NCI-H526 (cell line): Measurements from ENCODE around the gene OXNAD1.

Experiments
- DNase-seq, 2 experiments: peaks; one replicate each; lab custom pipeline; 2025; lab: John Stamatoyannopoulos, UW

Gene OXNAD1

DNA sequence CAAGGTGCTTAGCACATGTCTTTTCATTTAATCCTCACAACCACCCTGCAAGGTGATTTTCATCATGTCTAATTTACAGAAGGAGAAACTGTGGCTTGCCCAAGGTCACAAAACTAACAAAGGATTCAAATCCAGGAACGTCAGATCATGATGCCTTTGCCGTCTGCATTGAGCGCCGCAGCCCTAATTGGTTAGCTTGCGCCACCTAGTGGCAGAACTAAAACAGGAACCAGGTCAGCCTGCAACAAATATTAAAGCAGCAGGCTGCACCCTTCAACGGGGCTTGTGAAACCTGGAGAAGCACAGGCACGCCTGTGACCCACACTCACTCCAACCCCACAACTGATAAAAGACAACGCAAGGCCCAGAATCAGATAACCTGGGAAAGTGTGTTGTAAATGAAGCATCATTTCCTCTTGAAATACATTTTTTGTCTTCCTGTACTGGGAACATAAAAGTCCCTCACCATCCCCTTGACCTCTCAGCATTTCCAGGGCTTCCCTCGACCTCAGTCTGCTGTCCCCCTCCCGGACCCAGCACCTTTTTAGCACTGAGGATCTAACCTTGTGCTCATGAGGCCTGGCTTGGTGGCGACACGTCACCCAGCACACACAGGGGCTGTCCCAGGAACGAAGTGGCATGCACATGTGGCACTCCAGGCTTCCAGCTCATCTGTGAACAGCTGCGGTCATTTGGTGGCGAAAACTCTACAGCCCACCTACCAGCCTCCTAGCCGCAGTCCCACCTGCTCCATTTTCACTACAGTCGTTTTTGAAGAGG, 17.5 kb upstream of the OXNAD1 start:
- peak; percentile 74 to 94 for DNase-seq

DNA sequence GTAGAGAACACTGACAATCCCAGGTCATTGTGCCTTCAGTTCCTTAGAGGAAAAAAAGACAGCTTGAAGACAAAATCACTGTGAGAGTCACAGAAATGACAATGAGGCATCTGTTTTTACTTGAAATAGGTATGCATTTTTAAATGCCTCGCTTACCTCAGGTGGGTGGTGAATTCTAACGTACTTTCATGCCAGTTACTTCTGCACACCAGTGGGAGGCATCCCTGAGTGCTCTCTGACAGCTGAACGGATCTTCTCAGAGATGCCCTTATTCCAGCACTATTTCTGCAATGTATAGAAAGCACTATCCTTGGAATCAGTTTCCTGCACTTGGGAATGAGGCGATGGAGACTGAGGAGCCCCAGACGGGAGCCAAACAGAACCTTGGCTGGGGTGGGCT, 16.5 kb upstream of the OXNAD1 start:
- no peak for DNase-seq

DNA sequence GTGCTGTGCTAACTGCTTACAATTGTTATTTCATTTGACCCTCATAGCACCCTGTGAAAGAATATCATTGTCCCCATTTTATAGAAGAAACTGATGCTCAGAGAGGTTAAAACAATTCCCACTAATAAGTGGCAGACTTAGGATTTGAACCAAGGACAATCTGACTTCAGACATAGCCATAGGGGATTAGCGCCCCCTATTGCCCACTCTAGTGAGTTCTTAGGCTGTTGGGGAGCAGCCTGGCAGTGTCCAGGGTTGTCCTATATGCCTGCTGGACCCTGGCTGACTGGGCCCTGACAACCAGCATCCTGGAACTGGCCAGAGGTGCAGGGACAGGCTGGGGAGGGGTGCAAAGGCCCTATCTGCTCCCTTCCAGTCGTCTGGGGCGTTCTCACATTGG, 15.7 kb upstream of the OXNAD1 start:
- DNase-seq, result peak in 1 of 2 experiments; percentile 65

DNA sequence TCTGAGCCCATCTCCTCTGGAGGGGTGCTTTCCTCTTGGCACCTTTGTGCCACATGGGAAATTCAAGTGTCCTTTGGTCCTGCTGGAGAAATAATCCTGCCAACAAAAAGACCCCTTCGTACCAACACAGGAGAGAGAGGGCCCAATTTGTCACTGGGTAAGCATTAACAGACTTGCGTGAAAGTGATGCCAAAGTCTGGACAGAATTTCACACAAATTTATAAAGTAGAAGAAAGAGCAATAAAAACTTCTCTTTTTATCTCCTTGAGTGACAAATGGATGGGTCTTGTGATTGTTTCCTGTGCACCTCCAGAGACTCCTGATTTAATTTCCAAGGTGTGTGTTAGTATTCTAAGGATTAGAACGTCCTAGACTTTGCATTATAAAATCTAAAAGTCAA, 15.1 kb upstream of the OXNAD1 start:
- DNase-seq, result no peak

DNA sequence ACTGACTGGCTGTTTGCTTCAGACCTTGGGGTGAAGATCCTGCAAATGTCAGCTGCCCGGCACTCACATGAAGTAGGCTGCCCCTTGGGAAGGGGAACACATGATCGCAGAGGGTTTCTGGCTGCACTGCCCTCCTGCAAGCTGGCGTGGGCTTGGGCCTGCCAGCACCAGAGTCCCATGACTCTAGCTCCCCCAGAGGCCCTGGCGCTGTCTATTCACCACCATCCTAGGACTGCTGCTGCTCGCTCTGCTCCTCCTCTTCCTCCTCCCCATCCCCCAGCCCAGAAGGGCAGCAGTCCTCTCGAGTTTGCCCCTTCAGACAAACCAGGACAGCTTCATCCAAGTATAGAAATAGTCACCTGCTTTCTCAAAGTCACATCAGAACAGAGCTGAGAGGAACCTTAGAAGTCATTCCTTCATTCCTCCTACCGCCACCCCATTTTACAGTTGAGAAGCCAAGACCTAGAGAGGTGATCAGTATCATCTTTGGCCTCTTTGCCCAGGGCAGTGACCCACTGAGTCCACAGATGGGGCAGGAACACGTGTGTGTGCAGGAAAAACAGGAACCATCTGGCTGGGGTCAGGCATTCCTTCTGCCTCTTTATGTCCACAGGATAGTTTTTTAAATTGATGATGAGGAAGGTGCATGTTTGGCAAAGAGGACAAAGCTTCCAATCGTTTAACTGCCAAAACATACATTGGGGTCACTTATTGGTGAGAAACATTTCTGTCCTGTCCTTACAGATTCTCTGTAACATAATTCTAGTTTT, 13.5 kb upstream of the OXNAD1 start:
- no peak for DNase-seq

DNA sequence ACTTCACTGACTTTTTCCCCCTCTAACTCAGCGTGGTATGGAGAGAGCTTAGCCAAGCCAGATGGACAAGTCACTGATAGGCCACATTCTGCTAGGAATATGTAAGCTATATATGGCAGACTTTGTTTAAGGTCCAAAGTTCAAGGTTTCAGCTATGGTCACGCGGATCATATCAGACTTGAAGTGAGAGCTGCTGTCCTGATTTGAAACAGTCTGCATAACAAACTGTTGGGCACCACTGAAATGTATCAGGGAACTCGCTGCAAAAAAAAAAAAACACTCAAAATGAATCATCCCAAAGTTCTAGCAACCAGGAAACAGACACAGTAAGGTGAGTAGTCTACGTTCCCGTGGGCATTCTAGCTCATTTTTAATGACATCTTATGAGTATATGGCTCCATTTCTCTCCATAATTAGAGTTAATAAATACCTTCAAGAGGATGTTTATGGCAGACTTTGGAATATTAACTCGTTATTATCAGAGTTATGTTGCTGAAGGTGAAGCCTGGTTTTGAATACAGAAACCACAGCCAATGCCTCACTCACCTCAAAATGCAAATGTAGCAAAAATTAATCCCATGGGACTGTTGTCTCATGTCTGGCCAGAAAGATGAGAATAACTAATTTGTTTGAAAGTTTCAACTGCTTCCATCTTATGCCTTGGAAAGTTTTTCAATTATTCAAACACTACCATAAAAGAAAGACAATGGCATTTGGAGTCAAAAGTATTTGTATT, 12.6 kb upstream of the OXNAD1 start:
- DNase-seq, result peak; percentile 82 to 83

DNA sequence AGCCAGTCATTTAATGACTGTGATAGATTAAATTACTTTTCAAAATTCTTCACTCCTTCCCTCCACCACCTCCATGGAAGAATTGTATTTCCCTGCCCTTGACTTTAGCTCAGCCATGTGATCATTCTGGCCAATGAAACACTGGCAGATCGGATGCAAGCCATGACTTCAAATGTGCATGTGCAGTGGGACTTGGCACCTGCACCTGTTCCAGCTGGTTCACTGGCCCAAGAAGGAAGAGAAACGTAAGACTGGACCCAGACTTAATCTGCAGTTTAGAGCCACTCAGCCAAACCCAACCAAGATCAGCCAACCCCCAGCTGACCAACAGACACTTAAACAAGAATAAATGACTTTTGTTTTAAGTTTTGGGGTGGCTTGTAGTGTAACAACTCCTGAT, 12.0 kb upstream of the OXNAD1 start:
- peak; percentile 78 to 82 for DNase-seq

DNA sequence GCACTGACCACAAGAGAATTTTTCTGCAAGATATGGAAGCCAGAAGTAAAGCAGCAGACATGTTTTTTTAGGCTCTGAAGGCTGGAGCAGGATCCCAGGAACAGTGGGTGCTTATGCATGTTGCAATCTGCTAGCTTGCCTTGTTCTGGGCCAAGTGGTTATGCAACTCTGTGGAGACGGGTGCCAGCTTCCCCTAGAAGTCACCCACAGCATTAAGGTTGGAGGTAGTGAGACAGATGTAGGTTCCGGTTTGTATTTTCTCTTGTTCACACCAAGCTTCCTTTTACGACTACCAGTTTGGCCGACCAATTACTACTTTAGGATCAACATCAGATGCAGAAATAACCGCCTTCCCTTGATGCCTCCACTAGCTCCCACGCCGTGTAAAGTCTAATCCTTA, 11.4 kb upstream of the OXNAD1 start:
- DNase-seq, result no peak

DNA sequence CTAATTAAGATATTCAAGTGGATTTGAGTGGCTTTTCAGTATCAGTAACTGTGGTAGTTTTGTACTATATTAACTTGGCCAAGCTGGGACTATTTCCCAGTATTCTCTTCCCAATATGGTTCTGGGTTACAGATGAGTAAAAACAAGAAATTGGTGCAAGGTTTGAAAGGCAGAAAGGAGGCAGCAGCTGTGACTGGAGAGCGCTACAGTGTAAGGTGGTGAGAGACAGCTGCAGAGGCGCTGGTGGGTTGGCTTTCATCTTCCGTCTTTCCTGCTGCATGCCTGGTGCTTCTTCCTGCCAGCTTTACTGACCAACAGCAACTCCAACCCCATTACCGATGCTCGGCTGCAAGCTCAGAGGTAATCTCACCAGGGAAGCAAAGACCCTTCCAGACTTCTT, 10.1 kb upstream of the OXNAD1 start:
- no peak for DNase-seq

DNA sequence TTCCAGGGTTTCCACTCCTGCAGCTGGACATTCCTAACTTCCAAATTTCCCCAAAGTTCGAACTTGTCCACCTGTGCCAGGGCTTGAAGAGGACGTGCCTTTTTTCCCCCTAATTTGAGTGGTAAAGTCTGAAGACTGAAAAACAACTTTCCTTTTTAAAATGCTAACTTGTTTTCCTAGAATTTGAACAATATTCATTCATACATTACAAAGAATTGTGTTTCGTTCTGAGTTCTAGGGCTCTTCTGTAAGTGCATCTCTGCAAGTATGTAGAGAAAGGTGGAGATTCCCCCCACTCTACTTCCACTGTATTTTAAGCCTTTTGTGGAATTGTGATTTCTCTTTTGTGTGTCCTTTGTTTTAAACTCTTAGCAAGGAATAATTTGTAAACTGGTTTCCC, 9.7 kb upstream of the OXNAD1 start:
- DNase-seq, result no peak

DNA sequence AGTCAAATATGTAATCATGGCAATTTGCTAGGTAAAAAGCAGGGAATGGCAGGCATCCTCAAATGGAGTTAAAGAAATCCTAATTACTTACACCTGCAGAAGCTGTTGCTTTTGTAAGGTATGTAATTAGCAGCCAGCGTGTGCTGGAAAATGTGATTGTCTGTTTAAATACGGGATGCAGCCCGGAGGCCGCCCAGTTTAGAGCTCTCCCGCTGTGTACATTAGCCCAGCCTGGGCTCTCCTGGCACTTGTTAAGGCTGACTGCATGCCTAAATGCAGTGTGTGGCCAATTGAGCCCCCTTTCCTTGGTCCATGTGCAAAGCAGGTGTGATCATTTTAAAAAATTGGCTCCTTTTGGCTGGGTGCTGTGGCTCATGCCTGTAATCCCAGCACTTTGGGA, 9.3 kb upstream of the OXNAD1 start:
- DNase-seq, result no peak

DNA sequence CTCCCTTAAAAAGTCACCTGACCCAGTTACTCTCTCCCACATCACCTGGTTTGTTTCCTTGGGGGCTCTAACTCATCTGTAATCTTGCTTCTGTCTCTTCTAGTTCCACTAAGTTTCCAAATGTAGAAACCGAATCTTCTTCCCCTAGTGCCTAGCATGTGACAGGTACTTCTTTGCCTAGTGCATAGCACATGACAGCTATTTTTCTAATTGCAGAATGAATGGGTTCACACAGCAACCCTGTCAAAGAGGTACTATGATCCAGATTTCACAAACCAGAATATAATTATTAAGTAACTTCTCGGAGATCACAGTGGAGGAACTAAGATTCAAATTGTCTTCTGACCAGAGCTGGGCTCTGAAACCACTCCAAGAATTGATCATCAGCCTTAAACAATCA, 7.7 kb upstream of the OXNAD1 start:
- no peak for DNase-seq

DNA sequence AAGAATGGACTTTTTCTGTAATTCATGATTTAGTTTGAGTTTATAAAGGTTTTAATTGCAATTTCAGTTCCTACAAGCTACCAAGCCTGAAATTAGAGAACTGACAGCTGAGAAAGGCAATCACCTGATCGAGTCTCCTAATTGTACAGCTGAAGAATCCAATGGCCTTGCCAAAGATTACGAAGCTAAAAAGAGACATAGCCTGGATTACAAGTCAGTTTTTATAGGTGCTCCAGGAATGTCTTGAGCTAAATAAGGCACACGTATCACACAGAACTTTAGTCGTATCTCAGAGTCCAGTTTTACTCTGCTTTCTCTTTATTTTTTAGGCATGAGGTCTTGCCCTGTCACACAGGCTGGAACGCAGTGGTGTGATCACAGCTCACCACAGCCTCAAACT, 6.8 kb upstream of the OXNAD1 start:
- no peak for DNase-seq

DNA sequence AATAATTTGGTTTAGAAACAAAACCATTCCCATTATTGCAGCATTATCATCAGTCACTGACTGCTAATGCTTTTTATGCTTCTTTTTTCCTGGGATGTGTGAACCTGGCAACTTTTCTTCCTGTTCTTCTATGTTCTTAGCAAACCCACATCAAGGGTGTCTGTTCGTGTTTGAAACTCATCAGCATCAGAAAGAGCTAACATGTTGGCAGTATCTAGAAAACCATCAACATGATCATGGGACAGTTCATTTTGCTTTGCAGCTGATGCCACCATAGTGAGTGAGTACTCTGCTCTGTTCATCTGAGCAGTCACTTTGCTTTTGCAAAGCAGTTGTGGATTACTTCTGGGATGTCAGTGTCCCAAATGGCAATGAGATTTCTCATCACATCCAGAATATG, 6.1 kb upstream of the OXNAD1 start:
- DNase-seq, result no peak

DNA sequence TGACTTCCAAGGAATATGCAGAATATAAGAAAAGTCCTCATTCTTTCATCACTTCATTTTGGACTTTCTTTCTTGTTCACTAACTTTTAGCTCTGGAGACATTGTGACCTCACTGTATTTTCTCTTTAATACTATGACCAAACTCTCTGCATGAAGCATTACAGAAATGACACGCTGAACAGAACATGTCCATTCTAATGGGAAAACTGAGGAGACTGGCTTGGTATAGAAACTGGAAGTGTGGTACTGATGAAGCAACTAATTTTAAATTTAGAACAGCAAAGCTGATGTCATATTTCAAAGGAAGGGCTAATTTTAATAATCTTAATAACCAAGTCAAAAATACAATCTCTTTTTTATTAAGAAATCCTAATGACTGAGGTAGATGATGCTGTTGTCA, 5.0 kb upstream of the OXNAD1 start:
- no peak for DNase-seq

DNA sequence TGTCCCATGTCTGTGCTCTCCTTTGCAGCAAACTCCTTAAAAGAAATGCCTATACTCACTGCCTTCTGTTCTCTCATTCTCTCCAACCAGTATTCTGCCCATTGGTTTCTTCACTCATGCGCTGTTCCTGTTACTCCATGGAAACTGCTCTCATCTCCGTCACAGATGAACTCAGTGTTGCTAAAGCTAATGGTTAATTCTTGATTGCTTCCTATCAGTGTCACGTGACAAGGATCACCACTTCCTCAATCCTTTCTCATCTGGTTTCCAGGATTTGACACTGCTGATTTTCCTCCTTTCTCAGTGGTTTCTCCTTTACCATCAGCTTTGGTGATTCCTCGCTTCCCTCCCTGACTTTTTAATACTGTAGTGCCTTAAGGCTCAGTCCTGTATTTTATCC, 2.8 kb upstream of the OXNAD1 start:
- no peak for DNase-seq

DNA sequence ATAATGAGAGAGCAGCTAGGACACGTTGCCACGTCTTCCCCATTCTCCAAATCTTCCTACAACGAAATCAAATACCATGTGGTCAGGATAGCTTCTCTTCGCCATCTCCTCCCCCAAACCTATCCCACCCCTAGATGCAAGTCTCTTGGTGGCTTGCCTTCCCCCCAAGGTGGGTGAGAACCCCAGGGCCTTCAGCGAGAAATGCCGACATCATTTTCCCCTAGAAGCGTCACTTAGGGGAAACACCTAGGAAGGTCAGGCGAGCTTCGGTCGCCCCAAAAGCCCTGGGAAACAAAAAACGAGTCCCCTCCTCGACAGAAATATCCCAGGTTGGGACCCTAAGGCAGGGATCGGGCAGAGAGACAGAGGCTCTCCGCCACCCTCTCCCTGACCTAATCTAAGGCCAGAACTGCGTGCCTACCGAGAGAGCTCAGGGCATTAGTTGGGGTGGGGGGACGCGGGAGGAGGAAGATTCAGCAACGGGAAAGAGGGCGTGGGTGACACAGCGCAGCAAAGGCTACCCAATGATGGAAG, 771 bp upstream of the OXNAD1 start:
- no peak for DNase-seq

DNA sequence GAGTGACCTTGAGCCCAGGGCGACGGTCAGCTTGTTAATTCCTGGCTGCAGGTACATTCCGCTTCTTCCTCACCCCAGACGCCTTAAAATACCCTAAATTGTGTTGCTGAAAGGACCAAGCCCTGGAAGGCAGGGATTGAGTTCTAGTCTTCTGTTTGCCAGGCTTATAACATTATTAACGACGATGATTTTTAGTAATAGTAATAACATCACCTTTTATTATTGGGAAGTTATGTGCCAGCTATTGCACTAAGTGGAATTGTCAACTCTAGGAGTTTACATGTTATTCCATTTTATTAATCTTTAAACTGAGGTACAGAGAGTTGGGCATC, 409 bp downstream of the OXNAD1 start:
- DNase-seq, result no peak

DNA sequence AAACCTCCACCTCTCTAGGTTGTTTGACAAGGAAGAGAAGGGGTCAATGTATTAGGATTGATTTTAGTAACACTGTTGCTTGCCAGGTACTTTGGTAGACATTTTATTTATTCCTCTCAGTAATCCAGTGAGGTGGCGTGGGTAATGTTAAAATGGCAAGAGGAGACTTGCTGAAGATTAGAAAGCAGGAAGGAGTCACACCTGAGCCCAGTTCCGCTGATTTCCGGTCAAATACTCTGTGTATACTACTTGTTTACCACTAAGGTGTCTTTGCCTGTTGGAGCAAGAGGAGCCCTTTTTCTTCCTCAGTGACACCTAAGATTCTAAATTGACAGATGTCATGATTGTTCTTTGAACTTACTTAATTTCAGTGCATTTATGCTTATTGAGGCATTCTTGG, 1.7 kb downstream of the OXNAD1 start:
- DNase-seq, result no peak

DNA sequence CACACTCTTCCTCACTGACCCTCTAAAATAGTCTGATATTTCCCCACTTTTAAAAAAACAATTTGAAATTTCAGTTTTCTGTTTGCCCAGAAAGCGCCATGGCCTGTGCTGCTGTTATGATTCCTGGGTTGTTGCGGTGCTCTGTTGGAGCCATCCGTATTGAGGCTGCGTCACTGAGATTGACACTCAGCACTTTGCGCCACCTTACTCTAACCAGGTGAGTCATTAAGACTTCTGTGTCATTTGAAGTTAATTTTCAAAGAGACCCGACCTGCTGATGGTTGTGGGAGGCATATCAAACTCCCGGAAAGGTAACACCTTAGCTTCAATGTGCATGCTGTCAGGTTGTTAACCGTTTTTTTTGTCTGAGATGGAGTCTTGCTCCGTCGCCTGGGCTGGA, 5.8 kb downstream of the OXNAD1 start:
- no peak for DNase-seq

DNA sequence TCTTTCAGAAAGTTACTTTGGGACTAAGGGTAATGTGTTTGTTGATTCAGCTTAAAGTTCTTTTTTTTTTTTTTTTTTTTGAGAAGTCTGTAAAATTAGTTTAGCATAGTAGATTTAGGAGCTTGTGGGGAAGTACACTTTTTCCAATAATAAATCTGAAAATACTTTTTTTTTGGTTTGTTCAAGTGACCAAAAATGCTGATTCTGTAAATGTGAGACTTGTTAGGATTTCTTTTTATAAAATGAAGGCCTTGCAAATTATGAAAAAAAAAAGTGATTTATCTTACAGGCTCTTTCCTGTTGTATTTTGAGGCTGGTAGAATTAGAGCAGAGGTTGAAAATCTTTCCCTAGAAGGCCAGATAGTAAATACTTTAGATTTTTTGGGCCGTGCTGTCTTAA, 7.6 kb downstream of the OXNAD1 start:
- no peak for DNase-seq

DNA sequence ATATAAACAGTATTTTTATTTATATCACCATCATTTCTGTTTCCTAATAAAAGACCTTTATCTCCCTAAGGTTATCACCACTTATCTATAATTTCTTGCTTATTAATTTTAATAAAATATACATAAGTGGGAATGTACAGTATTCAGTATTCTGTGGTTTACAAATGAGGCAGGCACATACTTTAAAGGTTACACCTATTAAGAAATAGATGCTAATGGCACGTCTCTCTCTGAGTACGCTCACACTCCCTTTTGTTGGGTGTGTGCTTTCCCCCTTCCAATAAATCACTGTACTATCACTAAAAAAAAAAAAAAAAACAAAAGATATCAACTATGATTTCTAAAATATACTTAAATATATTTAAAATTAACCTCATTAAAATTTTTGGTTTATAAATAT, 8.9 kb downstream of the OXNAD1 start:
- DNase-seq, result no peak

DNA sequence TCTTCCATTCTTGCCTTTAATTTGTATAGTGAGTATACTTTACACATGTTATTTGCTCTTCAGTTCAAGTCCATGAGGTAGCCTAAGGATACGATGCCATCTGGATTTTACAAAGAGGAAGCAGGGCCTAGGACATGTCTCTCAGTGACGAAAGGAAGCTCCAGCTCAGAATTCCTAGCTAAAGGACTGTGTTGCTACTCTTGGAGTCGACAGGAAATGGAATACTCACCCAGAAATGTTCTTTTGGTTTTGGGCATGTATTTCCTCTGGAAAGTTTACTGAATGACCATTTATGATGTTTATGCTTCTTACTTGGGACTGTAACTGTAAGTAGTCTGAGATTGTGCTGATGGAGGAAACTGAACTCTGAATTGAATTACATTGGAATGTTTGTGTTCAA, 12.5 kb downstream of the OXNAD1 start:
- no peak for DNase-seq
